ENCODE data around the gene CLEC2A.

CLEC2A gene

DNA sequence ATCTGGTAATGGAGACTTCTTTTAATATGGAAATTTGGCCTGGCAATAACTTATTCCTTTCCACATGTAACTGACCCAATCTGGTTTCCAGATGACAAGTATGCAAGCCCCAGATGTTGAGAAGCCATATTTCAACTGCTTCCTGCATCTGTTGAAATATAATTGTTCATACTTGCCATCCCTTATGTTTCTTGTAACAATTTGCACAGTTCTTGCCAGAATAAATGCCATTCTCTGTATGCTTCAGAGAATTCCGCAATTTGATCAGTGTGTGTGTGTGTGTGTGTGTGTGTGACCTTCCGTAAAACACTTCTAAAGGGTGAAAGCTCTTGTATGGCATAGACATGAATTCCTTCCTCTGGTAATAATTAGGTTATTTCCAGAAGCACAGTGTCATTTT lies 1.8 kb upstream of the CLEC2A start:
- DNase-seq = peak; percentile 35 to 51 (median 43)

- DNase-seq = no peak
Measured at GRCh38 chr12:9931245-9931644, 925 bp downstream of the CLEC2A start.

- peak in 2 of 3 donors; percentile 49 to 59 for DNase-seq
Measured at GRCh38 chr12:9928607-9929006, 3.6 kb downstream of the CLEC2A start.

- DNase-seq = no peak
Measured at GRCh38 chr12:9926876-9927275, 5.3 kb downstream of the CLEC2A start.

- DNase-seq = peak; percentile 54 to 71 (median 67)
Measured at GRCh38 chr12:9925705-9926393, 6.3 kb downstream of the CLEC2A start.

- no peak for DNase-seq
Measured at GRCh38 chr12:9922429-9922828, 9.7 kb downstream of the CLEC2A start.

- DNase-seq = no peak
Measured at GRCh38 chr12:9920451-9920850, 11.7 kb downstream of the CLEC2A start.

GRCh38 chr12:9919443-9919842 lies 12.7 kb downstream of the CLEC2A start:
- no peak for DNase-seq

- no peak for DNase-seq
Measured at GRCh38 chr12:9911708-9912107, 20.5 kb downstream of the CLEC2A start.

DNA sequence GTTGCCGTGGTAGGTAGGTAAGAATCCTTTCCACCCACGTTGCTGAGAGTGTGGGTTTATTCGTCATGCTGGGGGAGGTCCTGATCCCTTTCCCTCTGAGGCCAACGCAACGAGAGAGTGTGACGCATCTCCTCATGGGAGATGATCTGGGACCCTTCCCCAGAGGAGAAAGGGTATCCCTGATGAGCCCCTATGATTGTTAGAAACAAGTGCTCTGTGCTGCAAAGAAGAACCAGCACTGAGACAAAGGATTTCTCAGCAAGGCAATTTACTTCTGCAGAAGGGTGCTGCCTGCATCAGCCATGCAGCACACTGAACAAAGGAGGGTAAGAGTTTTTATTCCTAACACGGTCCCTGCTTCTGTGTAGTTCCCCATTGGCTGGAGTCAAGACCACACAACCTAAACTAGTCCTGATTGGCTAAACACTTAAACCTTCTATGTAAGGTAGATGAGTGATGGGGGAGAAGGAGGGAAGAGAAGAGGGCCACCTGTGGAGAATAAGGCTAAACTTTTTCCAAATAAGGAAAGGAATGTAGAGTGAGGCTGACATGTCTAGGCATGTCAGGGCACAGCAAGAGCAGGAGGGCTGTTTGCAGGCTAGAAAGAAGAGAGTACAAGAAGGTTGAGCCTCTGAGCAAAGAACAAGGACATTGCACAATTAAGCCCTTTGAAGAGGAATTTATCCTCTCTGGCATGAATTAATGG lies 21.3 kb downstream of the CLEC2A start:
- DNase-seq = no peak

DNA sequence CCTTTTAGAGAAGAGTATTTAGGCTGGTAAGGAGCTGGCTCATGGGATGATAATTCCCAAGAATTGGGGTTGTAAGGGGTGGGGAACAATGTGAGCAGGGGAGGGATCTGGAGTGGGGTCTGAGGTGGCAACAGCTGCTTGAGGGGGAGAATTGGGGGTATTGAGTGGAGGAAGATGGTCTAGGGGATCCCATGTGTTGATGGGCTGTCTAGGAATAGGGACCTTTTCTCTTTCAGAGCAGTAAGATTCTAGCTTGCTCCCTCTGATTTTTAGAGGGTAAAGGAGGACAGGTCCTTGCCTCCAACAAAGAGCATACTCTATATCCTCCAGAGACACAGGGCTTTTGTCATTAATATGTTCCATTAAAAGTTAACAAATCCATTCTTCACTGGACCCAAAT lies 22.4 kb downstream of the CLEC2A start:
- no peak for DNase-seq

GRCh38 chr12:9908350-9908749 lies 23.8 kb downstream of the CLEC2A start:
- no peak for DNase-seq

DNA sequence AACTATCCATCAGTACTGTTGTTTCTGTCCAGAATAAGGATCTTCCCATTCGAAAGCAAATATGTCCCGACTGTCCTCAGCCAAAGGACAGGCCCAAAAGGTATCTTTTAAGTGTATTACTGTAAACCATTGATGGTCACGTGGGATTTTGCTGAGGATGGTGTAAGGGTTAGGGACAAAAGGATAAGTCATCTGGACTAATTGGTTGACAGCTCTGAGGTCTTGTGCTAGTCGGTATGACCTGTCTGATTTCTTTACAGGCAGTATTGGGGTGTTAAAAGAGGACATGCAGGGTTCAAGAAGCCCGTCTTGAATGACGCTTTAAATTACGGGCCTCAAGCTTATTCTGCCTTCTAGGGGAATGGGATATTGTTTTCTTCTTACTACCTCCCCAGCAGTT lies 24.4 kb downstream of the CLEC2A start:
- no peak for DNase-seq

DNA sequence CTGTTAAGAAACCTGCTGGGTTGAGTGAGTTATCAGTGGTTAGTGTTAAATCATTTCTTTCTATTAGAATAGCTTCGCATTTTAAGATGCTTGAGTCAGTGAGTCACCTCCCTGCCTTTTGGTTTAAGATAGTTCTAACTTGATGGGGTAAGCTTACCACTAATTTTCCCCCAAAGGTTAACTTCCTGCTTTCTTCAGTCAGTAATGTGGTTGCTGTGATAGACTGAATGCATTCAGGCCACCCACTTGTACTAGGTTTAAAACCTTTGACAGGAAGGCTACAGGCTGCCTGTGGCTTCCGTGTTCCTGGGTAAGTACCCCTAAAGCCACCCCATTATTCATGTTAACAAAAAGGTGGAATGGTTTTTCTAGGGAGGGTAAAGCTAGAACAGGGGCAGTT lies 25.3 kb downstream of the CLEC2A start:
- DNase-seq = peak; percentile 3 to 47 (median 40)

DNA sequence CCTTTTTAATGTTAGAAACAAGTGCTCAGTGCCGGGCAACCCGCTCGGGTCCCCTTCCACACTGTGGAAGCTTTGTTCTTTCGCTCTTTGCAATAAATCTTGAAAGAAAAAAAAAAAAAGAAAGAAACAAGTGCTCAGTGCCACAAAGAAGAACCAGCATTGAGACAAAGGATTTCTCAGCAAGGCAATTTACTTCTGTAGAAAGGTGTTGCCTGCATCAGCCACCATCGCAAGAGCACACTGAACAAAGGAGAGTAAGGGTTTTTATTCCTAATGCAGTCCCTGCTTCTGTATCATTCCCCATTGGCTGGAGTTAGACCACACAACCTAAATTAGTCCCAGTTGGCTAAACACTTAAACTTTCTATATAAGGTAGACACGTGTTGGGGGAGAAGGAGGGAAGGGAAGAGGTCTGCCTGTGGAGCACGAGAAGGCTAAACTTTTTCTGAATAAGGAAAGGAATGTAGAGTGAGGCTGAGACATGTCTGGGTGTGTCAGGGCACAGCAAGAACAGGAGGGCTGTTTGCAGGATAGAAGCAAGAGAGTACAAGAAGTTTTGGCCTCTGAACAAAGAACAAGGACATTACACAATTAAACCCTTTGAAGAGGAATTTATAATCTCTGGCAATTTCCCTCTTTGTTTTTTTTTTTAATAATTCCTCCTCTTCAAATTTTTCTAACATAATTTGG lies 29.5 kb downstream of the CLEC2A start:
- no peak for DNase-seq

- no peak for DNase-seq
Measured at GRCh38 chr12:9900930-9901329, 31.2 kb downstream of the CLEC2A start.

DNA sequence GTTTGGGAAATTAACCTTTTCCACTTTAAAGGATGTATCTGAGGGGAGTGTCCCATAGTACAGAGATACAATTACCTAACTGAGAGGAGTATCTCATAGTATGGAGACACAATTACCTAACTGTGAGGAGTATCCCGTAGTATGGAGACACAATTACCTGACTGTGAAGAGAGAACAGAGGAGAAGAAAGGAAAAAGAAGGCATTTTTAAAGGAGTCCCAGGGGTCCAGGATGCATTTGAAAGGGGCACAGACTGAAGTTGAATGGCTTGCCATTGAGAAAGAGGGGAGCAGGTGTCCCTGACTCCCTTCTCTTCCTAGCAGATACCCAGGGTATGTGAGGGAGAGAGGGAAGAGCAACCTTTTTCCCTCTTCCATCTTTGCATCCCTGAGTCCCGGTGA lies 33.0 kb downstream of the CLEC2A start:
- no peak for DNase-seq

DNA sequence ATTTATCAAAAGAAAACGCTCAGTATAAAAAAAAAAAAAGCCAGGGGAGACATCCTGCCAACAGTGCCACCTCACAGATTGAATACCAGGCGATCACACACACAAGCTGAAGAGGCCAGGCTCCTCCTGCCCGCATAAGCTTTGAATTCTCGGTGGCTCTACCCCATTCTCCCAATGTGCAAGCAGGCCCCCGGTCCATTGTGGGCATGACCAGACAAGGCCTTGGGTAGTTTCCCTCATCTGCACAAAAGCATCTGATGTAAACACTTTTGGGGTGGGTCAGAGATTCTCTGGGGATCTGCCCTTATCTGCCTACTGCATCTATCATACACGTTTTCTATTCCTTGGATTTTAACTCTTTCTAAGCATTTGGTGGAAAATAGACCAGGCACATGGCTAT lies 34.6 kb downstream of the CLEC2A start:
- no peak for DNase-seq

- no peak for DNase-seq
Measured at GRCh38 chr12:9895215-9895971, 36.8 kb downstream of the CLEC2A start.

GRCh38 chr12:9888665-9889273 lies 43.4 kb downstream of the CLEC2A start:
- DNase-seq = no peak

GRCh38 chr12:9883175-9883574 lies 49.0 kb downstream of the CLEC2A start:
- DNase-seq = no peak

DNA sequence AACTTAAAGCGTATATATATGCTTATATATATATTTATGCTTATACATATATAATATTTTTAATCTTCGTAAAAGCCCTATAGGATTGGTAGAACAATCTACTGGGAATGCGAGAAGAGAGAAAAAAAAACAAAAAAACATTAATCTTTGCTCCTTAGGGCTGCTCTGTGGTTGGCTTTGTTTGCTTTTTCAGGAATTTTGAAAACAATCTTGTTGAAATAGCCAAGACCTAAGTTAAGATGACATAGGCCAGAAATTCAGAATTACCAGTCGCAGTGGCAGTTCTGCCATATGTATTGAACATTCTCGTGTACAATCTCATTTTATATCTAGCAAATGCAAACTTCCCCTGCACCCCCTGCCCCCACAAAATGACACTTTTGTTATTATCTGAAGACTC lies 50.2 kb downstream of the CLEC2A start:
- DNase-seq = no peak

DNA sequence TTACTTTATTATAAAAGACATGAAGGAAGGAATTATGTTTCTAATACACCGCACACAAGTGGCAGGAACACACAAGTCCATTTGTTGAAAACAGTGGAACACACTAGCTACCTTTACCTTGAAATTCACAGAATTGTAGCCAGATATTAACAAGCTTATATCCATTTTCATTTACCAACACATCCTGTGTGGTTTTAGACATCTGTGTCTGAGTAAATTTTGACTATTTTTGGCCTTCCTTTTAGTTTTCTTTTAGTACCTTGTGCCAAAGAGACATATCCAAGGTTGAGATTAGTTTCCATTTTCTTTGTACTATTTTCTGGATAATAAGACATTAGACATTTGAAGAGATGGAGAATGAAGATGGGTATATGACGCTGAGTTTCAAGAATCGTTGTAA lies 50.9 kb downstream of the CLEC2A start, which contains the start of gene KLRF2:
Gene KLRF2, plus strand, starts transcription at position 244 of the 400 bp plus-strand sequence. Its CDS starts 107 bp downstream, at position 351.
- no peak for DNase-seq

Measured in suppressor macrophage treated with lipopolysaccharide for 1 hour (primary cell).